Ishikawa (cell line): ENCODE data around the gene EGFR.

Source experiments
- CEBPB ChIP-seq: IDR thresholded peaks from 2 replicates; pipeline ENCODE4 v1.6.1; 2012
- CREB1 ChIP-seq: IDR thresholded peaks from 2 replicates; pipeline ENCODE4 v1.6.1; 2012; ENCODE audit warnings: low read depth
- NFIC ChIP-seq: IDR thresholded peaks from 2 replicates; pipeline ENCODE4 v1.6.1; 2012
- TEAD4 ChIP-seq: IDR thresholded peaks from 2 replicates; pipeline ENCODE4 v1.6.1; 2012
- TF ChIP-seq, protein P1 (sequence below): IDR thresholded peaks from 2 replicates; pipeline ENCODE4 v1.6.1; 2012
- TF ChIP-seq, protein P2 (sequence below): IDR thresholded peaks from 2 replicates; pipeline ENCODE4 v1.6.1; 2012; ENCODE audit warnings: low read depth, mild to moderate bottlenecking

DNA sequence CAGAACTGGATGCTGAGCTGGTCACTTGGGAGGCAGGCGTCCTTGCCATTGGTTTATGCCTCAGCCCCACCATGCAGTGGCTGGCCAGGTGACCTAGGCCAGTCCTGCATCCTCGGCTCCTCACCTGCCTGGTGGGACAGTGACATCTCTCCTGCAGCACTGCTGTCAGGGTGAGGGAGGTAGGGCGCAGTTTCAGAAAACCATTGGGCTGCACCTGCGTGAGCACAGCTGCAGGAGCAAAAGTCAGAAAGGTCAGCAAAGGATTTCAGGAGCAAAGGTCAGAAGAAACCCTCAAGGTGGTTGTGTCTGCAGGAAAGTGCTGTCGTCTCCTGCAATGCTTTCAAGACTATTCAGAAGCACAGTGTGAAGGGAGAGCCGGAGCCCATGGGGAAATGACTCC, 48.1 kb downstream of the EGFR start:
- no peak for TF ChIP-seq CEBPB
- TF ChIP-seq CREB1, result no peak
- TF ChIP-seq NFIC, result no peak
- TF ChIP-seq, protein P1, sequence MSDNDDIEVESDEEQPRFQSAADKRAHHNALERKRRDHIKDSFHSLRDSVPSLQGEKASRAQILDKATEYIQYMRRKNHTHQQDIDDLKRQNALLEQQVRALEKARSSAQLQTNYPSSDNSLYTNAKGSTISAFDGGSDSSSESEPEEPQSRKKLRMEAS, result no peak
- TF ChIP-seq TEAD4, result no peak
- TF ChIP-seq, protein P2, sequence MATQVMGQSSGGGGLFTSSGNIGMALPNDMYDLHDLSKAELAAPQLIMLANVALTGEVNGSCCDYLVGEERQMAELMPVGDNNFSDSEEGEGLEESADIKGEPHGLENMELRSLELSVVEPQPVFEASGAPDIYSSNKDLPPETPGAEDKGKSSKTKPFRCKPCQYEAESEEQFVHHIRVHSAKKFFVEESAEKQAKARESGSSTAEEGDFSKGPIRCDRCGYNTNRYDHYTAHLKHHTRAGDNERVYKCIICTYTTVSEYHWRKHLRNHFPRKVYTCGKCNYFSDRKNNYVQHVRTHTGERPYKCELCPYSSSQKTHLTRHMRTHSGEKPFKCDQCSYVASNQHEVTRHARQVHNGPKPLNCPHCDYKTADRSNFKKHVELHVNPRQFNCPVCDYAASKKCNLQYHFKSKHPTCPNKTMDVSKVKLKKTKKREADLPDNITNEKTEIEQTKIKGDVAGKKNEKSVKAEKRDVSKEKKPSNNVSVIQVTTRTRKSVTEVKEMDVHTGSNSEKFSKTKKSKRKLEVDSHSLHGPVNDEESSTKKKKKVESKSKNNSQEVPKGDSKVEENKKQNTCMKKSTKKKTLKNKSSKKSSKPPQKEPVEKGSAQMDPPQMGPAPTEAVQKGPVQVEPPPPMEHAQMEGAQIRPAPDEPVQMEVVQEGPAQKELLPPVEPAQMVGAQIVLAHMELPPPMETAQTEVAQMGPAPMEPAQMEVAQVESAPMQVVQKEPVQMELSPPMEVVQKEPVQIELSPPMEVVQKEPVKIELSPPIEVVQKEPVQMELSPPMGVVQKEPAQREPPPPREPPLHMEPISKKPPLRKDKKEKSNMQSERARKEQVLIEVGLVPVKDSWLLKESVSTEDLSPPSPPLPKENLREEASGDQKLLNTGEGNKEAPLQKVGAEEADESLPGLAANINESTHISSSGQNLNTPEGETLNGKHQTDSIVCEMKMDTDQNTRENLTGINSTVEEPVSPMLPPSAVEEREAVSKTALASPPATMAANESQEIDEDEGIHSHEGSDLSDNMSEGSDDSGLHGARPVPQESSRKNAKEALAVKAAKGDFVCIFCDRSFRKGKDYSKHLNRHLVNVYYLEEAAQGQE, result no peak
